Upper lobe of left lung (tissue), 6 donors: ENCODE results near the gene CSF1R. TPM values are rescaled to one million over a fixed set of nuclear protein-coding genes. Genes with fewer than 3 reads are reported as not detected.
A peak's percentile ranks its signal among the peaks of the same experiment; 100 is the strongest.

Source experiments
- ATAC-seq, 2 donors: fragments of 200-7000 bp; cut with Tn5 transposase; one replicate each; pipeline ENCODE4 v1.9.1; 2022; ENCODE audit warnings: mild to moderate bottlenecking in 2 of 2, moderate library complexity in 2 of 2; ENCODE audit not compliant: low FRiP score in 2 of 2
- DNase-seq, 2 donors: peaks; one replicate each; pipeline ENCODE4 v3.0.0-alpha.2; 2019 to 2020
- H3K27ac ChIP-seq, 4 donors: fragments of 200-600 bp; sonication (generic); one replicate each; pipeline ENCODE4 v1.5.1; 2016 to 2019
- H3K27me3 ChIP-seq, 4 donors: fragments of 200-600 bp; sonication (generic); one replicate each; pipeline ENCODE4 v1.5.1; 2017 to 2019
- H3K36me3 ChIP-seq, 4 donors: fragments of 200-600 bp; sonication (generic); one replicate each; pipeline ENCODE4 v1.5.1; 2016 to 2019
- H3K4me1 ChIP-seq, 4 donors: fragments of 200-600 bp; sonication (generic); one replicate each; pipeline ENCODE4 v1.5.1; 2018 to 2019
- H3K4me3 ChIP-seq, 4 donors: fragments of 200-600 bp; sonication (generic); one replicate each; pipeline ENCODE4 v1.5.1; 2017 to 2019; ENCODE audit warnings: mild to moderate bottlenecking in 2 of 4, moderate library complexity in 1 of 4
- H3K9me3 ChIP-seq, 4 donors: fragments of 200-600 bp; sonication (generic); one replicate each; pipeline ENCODE4 v1.5.1; 2018 to 2019
- EP300 ChIP-seq, 4 donors: sonication (generic); formaldehyde crosslinking; IDR thresholded peaks; one replicate each; pipeline ENCODE4 v1.5.1; 2017; ENCODE audit warnings: antibody characterized with exemption in 4 of 4, control low read depth in 2 of 4
- POLR2A ChIP-seq, 4 donors: fragments of 450-650 bp; IDR thresholded peaks; one replicate each; pipeline ENCODE4 v1.5.1; 2016 to 2017; ENCODE audit warnings: antibody characterized with exemption in 4 of 4, mild to moderate bottlenecking in 2 of 4
- POLR2AphosphoS5 ChIP-seq, 2 donors: sonication (generic); formaldehyde crosslinking; IDR thresholded peaks; one replicate each; pipeline ENCODE4 v1.5.1; 2017; ENCODE audit warnings: antibody characterized with exemption in 2 of 2
- WGBS, 2 donors: methylation state at CpG; one replicate each; pipeline ENCODE4 v1.1.5; 2017 to 2018; 5-methylcytosine and 5-hydroxymethylcytosine counted together
- total RNA-seq, 6 donors: library from RNA; depleted of rRNA in 4 of 6; stranded (reverse); fragments of >200 nt in 4 of 6; gene quantifications; one replicate each; pipeline versions ENCODE4 v1.1.0 to v1.2.1, GENCODE V29; 2016 to 2021
- TF ChIP-seq, protein P1 (sequence below), 6 experiments: fragments of 450-650 bp in 4 of 6; fragments of 200-600 bp in 2 of 6; sonication (generic) in 2 of 6; IDR thresholded peaks; one replicate each; pipeline ENCODE4 v1.5.1; 2016 to 2019; ENCODE audit warnings: antibody characterized with exemption in 6 of 6
- donor health status: DM: no; HTN: no; CAD: no; lungs with moderate emphysema.
- donor health status: DM: no; HTN: yes; CAD: no; lungs with severe emphysema.

The CSF1R gene
- 100 to 1,000 TPM in 1 of 6 donors, 10 to 100 TPM in 5; 13.9 to 101 (median 57.9) TPM for total RNA-seq

DNA sequence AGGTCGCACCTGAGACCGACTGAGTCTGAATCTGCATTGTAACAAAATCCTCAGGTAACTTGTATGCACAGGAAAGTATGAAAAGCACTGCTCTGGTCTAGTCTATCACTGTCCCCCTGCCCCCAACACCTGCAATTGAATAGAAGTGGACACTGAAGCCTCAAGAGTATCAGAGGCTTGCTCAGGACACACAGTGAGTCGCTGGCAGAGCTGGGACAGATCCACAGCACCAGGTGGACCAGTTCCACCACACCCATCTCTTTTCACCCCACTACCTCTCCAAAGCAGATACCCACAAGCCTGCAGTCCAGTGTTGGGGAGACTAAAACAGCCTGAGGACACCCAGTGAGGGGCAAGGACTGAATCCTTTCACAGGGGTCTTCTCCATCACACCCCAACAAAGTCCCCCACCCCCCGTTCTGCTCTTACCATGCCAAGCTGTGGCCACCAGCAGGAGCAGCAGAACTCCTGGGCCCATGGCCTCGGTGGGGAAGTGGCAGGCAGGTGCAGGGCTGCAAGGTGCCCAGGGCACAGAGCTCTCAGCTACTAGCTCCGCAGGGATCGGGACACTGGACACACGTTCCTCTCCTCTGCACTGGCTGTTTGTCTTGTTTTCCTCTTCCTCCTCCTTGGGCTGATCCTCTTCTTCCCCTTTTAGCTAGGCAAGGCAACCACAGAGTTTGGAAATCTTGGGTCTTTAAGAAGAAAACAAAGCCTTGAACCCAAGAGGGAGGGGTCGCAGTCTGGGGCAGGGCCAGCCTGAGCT lies at the start of gene CSF1R:
CSF1R (minus strand) TSS at position 605 of the 766 bp plus-strand sequence; CDS start at position 478, 127 bp downstream.
- H3K27me3 ChIP-seq: no peaks in the 10 kb centered on the region
- peak within 1 kb of the TSS in 3 of 4 donors; percentile 28 to 70 (median 58) for H3K27ac ChIP-seq
- ATAC-seq (peak; percentile 46 to 51), DNase-seq (peak in 1 of 2 donors; percentile 41)
- no peaks in the 10 kb centered on the region for H3K9me3 ChIP-seq
- peak within 1 kb of the TSS in 3 of 4 donors; percentile 26 to 50 (median 34) for H3K4me3 ChIP-seq
- 83 to 84% methylated on average over 8 to 9 of the region's 9 CpGs for whole genome bisulfite sequencing, 2 donors
- TF ChIP-seq, protein P1, sequence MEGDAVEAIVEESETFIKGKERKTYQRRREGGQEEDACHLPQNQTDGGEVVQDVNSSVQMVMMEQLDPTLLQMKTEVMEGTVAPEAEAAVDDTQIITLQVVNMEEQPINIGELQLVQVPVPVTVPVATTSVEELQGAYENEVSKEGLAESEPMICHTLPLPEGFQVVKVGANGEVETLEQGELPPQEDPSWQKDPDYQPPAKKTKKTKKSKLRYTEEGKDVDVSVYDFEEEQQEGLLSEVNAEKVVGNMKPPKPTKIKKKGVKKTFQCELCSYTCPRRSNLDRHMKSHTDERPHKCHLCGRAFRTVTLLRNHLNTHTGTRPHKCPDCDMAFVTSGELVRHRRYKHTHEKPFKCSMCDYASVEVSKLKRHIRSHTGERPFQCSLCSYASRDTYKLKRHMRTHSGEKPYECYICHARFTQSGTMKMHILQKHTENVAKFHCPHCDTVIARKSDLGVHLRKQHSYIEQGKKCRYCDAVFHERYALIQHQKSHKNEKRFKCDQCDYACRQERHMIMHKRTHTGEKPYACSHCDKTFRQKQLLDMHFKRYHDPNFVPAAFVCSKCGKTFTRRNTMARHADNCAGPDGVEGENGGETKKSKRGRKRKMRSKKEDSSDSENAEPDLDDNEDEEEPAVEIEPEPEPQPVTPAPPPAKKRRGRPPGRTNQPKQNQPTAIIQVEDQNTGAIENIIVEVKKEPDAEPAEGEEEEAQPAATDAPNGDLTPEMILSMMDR (IDR thresholded peaks at IDR 0.05): no peak
- TF ChIP-seq POLR2A (IDR thresholded peaks at IDR 0.05) (peak in 1 of 4 donors; percentile 61), POLR2AphosphoS5 (IDR thresholded peaks at IDR 0.05) (no peak), EP300 (IDR thresholded peaks at IDR 0.05) (no peak)
- H3K4me1 ChIP-seq: peaks cover 5 to 17% (median 6%) of the 10 kb centered on the region in 4 donors
- H3K36me3 ChIP-seq: no peaks in the 10 kb centered on the region

DNA sequence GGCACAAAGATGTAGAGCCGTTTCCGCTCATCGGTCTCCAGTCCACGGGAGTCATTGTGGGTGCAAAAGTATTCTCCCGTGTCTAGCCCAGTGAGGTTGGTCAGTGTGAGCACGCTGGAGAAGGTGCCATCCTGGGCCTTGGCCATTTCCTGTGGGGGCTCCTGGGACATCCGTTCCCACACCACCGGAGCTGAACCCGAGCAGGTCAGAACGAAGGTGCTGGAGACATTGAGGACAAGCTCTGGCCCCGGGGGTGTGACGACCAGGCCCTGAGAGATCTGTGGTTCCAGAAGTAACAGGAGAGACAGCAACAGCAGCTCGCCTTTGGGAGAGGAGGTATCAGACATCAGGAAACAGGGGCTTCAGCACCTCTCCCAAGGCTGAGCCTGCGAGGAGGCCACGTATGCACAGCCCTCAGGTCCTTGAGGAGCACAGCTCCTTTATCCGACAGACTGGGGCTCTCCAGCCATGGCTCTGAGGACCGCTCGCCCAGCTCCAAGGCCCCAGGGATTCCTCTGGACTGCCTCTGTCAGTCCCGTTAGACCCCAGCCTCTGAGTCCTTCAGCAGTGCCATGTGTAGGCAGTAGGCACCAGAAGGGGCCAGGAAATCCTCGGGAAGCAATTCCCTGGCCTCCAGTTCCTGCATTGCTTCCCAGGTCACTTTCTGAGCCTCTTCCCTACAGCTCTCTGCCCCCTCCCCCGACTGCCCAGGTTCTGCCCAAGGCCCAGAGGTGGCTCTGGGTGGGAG lies 49.4 kb upstream of the CSF1R start:
- Histone ChIP-seq H3K9me3 (no peaks in the 10 kb centered on the region), H3K27me3 (no peaks in the 10 kb centered on the region), H3K4me3 (no peak overlapping the region), H3K27ac (peak overlapping the region in 3 of 4 donors; percentile 79 to 84 (median 79)), H3K4me1 (peaks cover 16 to 28% (median 24%) of the 10 kb centered on the region in 4 donors), H3K36me3 (peaks cover 0 to 6% (median 0%) of the 10 kb centered on the region in 4 donors)
- TF ChIP-seq POLR2A (IDR thresholded peaks at IDR 0.05): no peak
- no peak for TF ChIP-seq POLR2AphosphoS5 (IDR thresholded peaks at IDR 0.05)
- TF ChIP-seq, protein P1 (IDR thresholded peaks at IDR 0.05): no peak
- TF ChIP-seq EP300 (IDR thresholded peaks at IDR 0.05): no peak
- DNase-seq (peak in 1 of 2 donors; percentile 22), ATAC-seq (no peak)
- 79 to 81% methylated on average over 9 to 20 of the region's 21 CpGs for WGBS, 2 donors

DNA sequence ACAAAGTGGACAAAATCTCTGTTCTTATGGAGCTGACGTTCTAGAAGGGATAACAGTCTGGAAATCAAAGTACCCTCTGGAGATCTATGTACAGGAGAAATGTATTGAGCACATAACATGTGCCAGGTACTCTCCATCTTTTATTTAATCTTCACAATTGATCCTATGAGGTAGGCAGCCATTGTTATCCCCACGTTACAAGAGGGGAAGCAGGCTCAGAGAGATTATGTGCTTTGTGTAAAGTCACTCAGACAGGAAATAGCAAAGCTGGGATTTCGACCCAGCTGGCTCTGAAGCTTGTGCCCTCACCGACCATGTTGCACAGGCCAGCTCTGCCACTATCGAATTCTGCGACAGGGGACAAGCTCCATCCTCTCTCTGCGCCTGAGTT lies 47.8 kb upstream of the CSF1R start:
- Histone ChIP-seq H3K9me3 (no peaks in the 10 kb centered on the region), H3K36me3 (peaks cover 0 to 12% (median 0%) of the 10 kb centered on the region in 4 donors), H3K4me3 (no peak overlapping the region), H3K4me1 (peaks cover 25 to 33% (median 27%) of the 10 kb centered on the region in 4 donors), H3K27ac (peak overlapping the region in 2 of 4 donors; percentile 14 to 38), H3K27me3 (no peaks in the 10 kb centered on the region)
- DNase-seq (no peak), ATAC-seq (no peak)
- TF ChIP-seq EP300 (IDR thresholded peaks at IDR 0.05) (no peak), POLR2A (IDR thresholded peaks at IDR 0.05) (no peak), POLR2AphosphoS5 (IDR thresholded peaks at IDR 0.05) (no peak)
- TF ChIP-seq, protein P1 (IDR thresholded peaks at IDR 0.05): no peak
- WGBS, 2 donors: 56 to 58% methylated on average over 7 of the region's 7 CpGs

DNA sequence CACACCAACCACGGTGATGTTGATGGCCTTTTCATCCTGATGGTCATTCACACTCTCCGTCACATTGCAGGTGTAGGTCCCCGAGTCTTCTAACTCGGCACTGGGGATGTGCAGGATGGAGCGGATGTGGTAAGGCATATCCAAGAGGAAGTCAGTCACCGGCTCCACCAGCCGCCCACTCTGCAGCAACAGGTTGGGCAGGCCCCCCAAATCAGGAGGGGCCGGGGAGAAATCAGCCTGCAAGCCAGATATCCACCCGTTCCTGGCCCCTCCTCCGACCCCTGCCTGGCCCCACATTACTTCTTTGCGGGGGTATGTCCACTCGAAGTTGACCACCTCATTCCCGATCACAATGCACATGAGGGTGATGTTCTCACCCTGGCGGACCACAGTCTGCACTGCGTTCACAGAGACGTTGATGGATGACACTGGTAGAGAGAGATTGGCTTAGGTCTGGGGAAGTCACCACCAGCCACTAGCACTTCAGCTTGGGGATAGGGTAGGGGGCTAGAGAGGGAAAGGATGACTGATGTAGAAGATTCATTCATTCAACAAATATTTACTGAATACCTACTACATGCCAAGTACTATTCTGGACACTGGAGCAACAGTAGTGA lies 47.3 kb upstream of the CSF1R start:
- 73 to 76% methylated on average over 15 to 16 of the region's 16 CpGs for WGBS, 2 donors
- Histone ChIP-seq H3K4me3 (no peak overlapping the region), H3K36me3 (peaks cover 0 to 16% (median 0%) of the 10 kb centered on the region in 4 donors), H3K9me3 (no peaks in the 10 kb centered on the region), H3K27me3 (no peaks in the 10 kb centered on the region), H3K27ac (peak overlapping the region in 2 of 4 donors; percentile 35 to 42), H3K4me1 (peaks cover 20 to 28% (median 24%) of the 10 kb centered on the region in 4 donors)
- DNase-seq: peak in 1 of 2 donors; percentile 8
- ATAC-seq: no peak
- TF ChIP-seq, protein P1 (IDR thresholded peaks at IDR 0.05): no peak
- TF ChIP-seq POLR2A (IDR thresholded peaks at IDR 0.05): no peak
- no peak for TF ChIP-seq POLR2AphosphoS5 (IDR thresholded peaks at IDR 0.05)
- TF ChIP-seq EP300 (IDR thresholded peaks at IDR 0.05): no peak
